ENCODE data around the gene ITGB5.

The ITGB5 gene

GRCh38 chr3:124843047-124843446, 44.1 kb downstream of the ITGB5 start:
- TF ChIP-seq TCF12 (IDR thresholded peaks at IDR 0.05; ENCODE audit: low read depth) (no peak), EGR1 (IDR thresholded peaks at IDR 0.05) (no peak), TEAD4 (IDR thresholded peaks at IDR 0.05) (no peak), REST (IDR thresholded peaks at IDR 0.05; ENCODE audit: low read depth) (no peak), YY1 (IDR thresholded peaks at IDR 0.05; ENCODE audit: low read depth) (no peak), FOXM1 (IDR thresholded peaks at IDR 0.05; ENCODE audit: borderline replicate concordance, low read depth) (no peak), USF1 (IDR thresholded peaks at IDR 0.05) (no peak), TAF1 (IDR thresholded peaks at IDR 0.05; ENCODE audit: low read depth) (no peak), NFIC (IDR thresholded peaks at IDR 0.05) (no peak)

GRCh38 chr3:124841517-124841916, 45.6 kb downstream of the ITGB5 start:
- TF ChIP-seq TCF12 (IDR thresholded peaks at IDR 0.05; ENCODE audit: low read depth) (no peak), CREB1 (IDR thresholded peaks at IDR 0.05; ENCODE audit: low read depth) (no peak), FOXM1 (IDR thresholded peaks at IDR 0.05; ENCODE audit: borderline replicate concordance, low read depth) (no peak), REST (IDR thresholded peaks at IDR 0.05; ENCODE audit: low read depth) (no peak), EGR1 (IDR thresholded peaks at IDR 0.05) (no peak), CEBPB (IDR thresholded peaks at IDR 0.05) (no peak), RAD21 (IDR thresholded peaks at IDR 0.05; ENCODE audit: low read depth) (no peak), YY1 (IDR thresholded peaks at IDR 0.05; ENCODE audit: low read depth) (no peak), NFIC (IDR thresholded peaks at IDR 0.05) (no peak), USF1 (IDR thresholded peaks at IDR 0.05) (no peak), ZBTB7A (IDR thresholded peaks at IDR 0.05; ENCODE audit: low read depth) (no peak)

GRCh38 chr3:124840331-124840730, 46.8 kb downstream of the ITGB5 start:
- no peak for TF ChIP-seq CEBPB (IDR thresholded peaks at IDR 0.05)
- no peak for TF ChIP-seq NFIC (IDR thresholded peaks at IDR 0.05)
- no peak for TF ChIP-seq CREB1 (IDR thresholded peaks at IDR 0.05; ENCODE audit: low read depth)
- TF ChIP-seq EGR1 (IDR thresholded peaks at IDR 0.05): no peak
- TF ChIP-seq TCF12 (IDR thresholded peaks at IDR 0.05; ENCODE audit: low read depth): no peak
- no peak for TF ChIP-seq TEAD4 (IDR thresholded peaks at IDR 0.05)
- no peak for TF ChIP-seq YY1 (IDR thresholded peaks at IDR 0.05; ENCODE audit: low read depth)

GRCh38 chr3:124839896-124840295, 47.3 kb downstream of the ITGB5 start:
- no peak for TF ChIP-seq TCF12 (IDR thresholded peaks at IDR 0.05; ENCODE audit: low read depth)

GRCh38 chr3:124838963-124839362, 48.2 kb downstream of the ITGB5 start:
- TF ChIP-seq RAD21 (IDR thresholded peaks at IDR 0.05; ENCODE audit: low read depth) (no peak), YY1 (IDR thresholded peaks at IDR 0.05; ENCODE audit: low read depth) (no peak), FOXM1 (IDR thresholded peaks at IDR 0.05; ENCODE audit: borderline replicate concordance, low read depth) (no peak), REST (IDR thresholded peaks at IDR 0.05; ENCODE audit: low read depth) (no peak), CEBPB (IDR thresholded peaks at IDR 0.05) (no peak), EP300 (IDR thresholded peaks at IDR 0.05; ENCODE audit: borderline replicate concordance) (no peak), MAX (IDR thresholded peaks at IDR 0.05) (no peak), USF1 (IDR thresholded peaks at IDR 0.05) (no peak), TCF12 (IDR thresholded peaks at IDR 0.05; ENCODE audit: low read depth) (no peak), TEAD4 (IDR thresholded peaks at IDR 0.05) (no peak), ZBTB7A (IDR thresholded peaks at IDR 0.05; ENCODE audit: low read depth) (no peak), EGR1 (IDR thresholded peaks at IDR 0.05) (no peak), NFIC (IDR thresholded peaks at IDR 0.05) (no peak), TAF1 (IDR thresholded peaks at IDR 0.05; ENCODE audit: low read depth) (no peak)

All from Ishikawa (cell line).